ENCODE data around the gene SLC25A42.

The SLC25A42 gene

GRCh38 chr19:19139876-19140229, 76.1 kb downstream of the SLC25A42 start:
- TF ChIP-seq CTCF (IDR thresholded peaks at IDR 0.05; ENCODE audit: low read depth, low read length): no peak
- H3K4me3 ChIP-seq (ENCODE audit: low read depth, low read length): no peak overlapping the region

- TF ChIP-seq CTCF (IDR thresholded peaks at IDR 0.05; ENCODE audit: low read depth, low read length): no peak
- H3K4me3 ChIP-seq (ENCODE audit: low read depth, low read length): no peak overlapping the region
Measured at GRCh38 chr19:19140476-19140875, 76.7 kb downstream of the SLC25A42 start.

GRCh38 chr19:19142347-19142746, 78.6 kb downstream of the SLC25A42 start:
- no peak for TF ChIP-seq CTCF (IDR thresholded peaks at IDR 0.05; ENCODE audit: low read depth, low read length)
- H3K4me3 ChIP-seq (ENCODE audit: low read depth, low read length): no peak overlapping the region

- H3K4me3 ChIP-seq (ENCODE audit: low read depth, low read length): no peak overlapping the region
- TF ChIP-seq CTCF (IDR thresholded peaks at IDR 0.05; ENCODE audit: low read depth, low read length): no peak
Measured at GRCh38 chr19:19145281-19145680, 81.5 kb downstream of the SLC25A42 start.

- TF ChIP-seq CTCF (IDR thresholded peaks at IDR 0.05; ENCODE audit: low read depth, low read length): peak; percentile 92
- H3K4me3 ChIP-seq (ENCODE audit: low read depth, low read length): no peak overlapping the region
Measured at GRCh38 chr19:19145684-19146608, 82.2 kb downstream of the SLC25A42 start.

GRCh38 chr19:19146865-19147264, 83.1 kb downstream of the SLC25A42 start:
- H3K4me3 ChIP-seq (ENCODE audit: low read depth, low read length): no peak overlapping the region

More at GRCh38 chr19:19146865-19147264, 83.1 kb downstream of the SLC25A42 start:
- TF ChIP-seq CTCF (IDR thresholded peaks at IDR 0.05; ENCODE audit: low read depth, low read length): no peak

Data from WI38 (cell line).